ENCODE data around the gene CTSW.

Gene CTSW

DNA sequence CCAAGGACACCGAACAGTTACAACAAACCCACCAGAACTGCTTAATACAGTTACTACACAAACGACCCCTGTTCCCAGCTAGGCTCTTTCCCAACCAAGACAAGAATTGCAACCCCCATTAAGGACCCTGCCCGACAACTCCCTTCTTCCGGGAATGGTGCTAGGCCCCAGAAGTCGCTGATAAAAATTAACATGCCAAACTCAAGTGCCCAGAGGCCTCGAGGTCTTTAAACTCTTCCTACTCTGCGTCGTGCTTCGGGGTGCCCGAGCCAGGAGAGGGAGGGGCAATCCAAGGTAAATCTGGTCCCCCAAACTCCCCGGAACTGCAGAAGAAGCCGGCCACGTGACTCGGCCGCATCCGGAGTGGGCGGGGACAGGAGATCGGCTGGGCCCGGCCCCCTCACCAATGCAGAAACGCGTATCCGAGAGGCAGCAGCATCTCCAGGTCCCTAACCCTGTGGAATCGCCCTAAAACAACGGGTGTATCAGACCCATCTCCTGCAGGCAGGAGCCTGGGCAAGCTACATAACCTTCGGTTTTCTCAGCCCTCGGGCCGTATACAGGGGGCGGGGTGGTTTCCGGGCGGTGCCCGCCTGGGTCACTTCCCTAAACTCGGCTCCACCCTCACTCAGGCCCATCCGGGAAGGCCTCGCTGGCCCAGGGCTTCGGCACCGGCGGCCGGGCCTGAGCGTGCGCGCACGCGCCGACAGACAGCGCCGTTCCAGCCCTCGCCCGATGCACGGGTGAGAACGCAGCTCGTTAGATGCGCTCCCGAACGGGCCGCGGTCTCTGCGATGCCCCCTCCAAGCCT, 22.7 kb upstream of the CTSW start:
- peak; percentile 86 for DNase-seq

DNA sequence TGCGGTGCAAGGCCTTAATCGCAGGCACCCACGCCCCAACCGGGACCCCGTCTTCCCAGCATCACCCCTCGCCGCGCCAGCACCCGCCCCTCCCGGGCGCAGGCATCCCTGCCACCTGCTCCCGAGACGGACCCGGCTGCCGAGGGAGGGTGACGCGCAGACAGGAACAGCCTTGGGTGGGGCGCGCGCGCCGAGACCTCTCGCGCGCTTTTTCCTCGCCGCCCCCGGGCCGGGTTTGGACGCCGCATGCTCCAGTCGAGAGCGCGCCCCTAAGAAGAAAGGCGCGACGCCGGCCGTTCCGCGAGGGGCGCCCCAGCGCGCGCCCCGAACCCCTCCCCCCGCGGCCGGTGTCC, 22.2 kb upstream of the CTSW start:
- peak in 1 of 2 donors; percentile 70 for DNase-seq

DNA sequence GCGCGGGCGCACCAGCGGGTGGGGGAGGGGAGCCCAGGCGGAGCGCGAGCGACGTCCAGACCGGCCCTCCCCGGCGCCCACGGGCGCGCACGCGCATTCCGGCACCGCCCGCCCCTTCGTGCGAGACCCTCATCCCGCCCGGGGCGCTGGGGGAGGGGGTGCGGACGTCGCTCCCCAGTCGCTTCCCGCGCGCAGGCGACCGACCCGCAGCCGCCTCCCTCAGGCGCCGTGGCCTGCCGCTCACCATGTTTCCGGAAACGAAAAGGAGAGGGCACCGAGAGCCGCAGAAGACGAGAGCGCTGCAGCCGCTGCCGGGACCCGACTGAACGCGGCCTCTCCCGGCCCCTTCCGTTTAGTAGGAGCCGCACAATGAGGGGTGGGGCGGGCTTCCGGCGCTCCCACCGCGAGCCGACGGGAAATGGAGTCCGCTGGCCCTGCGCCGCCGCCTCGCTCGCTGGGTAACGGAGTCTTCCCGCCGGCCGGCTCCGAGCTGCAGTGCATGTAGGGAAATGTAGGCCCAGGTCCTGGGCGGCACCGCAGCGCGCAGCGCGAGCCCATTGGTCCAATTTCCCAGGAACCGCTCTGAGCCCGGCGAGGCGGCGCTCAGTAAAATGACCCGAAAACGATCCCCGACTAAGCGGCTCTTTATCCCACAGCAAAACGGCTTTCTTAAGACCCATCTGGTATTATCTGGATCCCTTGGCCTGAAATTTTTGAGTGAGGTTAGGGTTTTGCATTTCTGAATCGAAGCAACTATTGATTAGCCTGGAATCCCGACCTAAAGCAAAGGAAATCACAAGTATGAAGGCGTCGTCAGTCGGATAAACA, 21.6 kb upstream of the CTSW start, which contains the start of gene CFL1:
Gene CFL1, minus strand, starts transcription at position 328 of the 828 bp plus-strand sequence. Its CDS starts 81 bp downstream, at position 247.
- peak; percentile 96 to 97 for DNase-seq

DNA sequence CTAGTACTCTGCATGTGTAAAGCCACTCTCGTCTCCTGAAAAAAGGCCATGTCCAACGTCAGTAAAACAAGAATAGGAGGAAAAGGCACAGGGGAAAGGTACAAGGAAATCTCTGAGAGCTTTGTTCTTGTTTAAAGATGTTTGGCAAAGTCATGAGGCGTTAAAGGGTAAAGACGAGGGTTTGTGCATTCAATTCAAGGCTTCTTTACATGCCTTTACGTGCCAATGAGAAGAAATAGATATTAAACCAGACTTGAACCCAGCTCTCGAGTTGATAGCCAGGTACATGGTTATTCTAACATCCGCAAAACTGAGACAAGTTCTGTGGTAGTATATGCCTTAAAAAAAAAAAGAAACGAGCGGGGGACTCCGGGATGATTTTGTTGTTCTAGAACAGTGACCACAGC, 21.0 kb upstream of the CTSW start:
- DNase-seq, result no peak

DNA sequence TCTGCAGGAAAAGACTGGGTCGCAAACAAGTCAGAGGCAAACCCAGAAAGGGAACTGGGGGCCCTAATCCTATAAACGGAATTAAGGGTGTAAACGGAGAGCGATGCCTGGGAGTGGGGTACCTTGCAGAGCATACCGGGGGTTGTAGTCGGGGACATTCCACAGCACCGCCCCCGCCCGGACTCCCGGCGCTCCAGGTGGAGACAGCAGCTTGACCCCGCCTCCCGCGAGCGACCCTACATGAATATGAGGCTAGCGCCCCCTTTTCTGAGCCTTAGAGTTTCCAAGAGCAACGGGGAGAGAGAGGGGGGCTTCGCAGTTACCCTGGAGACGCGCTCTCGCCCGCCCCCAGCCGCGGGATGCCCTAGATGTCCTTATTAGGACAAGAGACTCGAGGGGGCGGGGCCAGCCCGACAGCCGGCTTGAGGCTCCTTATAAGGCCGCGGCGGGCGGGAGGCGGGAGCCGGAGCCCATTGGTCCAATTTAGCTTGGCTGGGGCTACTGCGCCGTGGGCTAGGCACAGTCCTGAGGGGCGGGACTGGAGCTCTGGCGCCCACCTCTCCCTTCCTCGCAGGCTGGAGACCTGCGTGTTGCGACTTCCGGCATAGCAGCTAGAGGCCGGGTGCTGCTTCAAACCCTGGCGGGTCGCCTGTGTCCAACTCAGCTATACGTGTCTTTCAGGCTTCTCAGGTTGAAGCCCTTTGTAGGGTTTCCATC, 20.4 kb upstream of the CTSW start:
- peak; percentile 98 to 99 for DNase-seq

DNA sequence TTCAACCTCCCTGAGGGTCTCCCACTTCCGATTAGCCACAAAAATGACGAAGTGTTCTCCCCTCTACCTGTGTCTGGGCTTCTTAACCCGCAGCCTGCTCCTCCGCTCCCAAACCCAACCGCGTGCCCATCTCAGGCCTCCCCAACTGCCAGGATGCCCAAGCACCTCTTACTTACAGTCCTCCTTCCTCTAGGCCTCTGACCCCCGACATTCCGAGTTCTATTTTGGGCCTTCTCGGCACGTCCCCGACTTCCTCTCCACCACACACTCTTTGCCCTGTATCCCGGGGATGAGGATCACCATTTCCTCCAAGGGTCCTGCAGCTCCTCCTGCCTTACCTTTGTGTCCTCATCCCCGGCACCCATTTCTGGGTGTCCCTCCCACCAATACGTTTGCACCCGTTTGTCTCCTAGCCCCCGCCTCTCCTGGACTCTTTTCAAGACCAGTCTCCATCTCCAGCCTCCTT, 19.8 kb upstream of the CTSW start:
- peak; percentile 56 to 60 for DNase-seq

DNA sequence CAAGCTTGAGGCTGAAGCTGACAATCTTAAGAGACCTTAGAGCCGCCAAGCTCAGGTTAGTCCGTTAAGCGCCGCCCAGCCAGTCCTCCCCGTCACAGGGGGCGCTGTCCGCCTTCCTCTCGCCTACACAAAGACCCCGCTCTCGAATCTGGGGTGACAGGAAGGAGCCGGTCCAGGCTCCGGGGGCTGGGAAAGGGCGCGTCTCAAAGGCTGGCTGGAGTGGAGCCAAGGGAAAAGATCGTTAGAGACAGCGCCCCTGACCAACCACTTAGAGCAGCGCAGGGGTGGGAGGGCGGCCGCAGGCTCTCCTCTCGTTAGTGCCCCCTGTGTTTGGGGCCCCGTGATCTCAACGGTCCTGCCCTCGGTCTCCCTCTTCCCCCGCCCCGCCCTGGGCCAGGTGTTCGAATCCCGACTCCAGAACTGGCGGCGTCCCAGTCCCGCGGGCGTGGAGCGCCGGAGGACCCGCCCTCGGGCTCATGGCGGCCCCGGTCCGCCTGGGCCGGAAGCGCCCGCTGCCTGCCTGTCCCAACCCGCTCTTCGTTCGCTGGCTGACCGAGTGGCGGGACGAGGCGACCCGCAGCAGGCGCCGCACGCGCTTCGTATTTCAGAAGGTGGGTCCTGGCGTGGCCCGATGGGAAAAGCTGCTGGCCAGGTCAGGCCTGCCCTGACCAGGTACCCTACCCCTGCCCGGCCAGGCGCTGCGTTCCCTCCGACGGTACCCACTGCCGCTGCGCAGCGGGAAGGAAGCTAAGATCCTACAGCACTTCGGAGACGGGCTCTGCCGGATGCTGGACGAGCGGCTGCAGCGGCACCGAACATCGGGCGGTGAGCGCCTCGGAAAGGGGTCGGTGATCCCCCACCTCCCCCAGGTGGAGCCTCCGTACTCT, 19.1 kb upstream of the CTSW start, which contains the start of gene MUS81:
Gene MUS81, plus strand, starts transcription at position 156 of the 887 bp plus-strand sequence. Its CDS starts 321 bp downstream, at position 477.
- DNase-seq, result peak; percentile 97 to 98

DNA sequence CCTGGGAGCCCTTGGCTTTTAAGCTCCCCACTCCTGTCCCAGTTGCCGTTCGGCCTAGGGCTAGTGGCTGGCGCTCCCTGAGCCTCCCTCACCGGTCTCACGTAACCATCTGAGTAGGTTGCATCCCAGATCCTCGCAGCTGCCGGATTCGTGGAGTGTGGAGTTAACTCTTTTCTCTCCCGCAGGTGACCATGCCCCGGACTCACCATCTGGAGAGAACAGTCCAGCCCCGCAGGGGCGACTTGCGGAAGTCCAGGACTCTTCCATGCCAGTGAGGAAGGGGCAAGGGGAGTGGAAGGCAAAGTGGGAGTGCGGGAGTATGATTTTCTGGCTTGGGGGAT, 18.5 kb upstream of the CTSW start:
- DNase-seq, result no peak

DNA sequence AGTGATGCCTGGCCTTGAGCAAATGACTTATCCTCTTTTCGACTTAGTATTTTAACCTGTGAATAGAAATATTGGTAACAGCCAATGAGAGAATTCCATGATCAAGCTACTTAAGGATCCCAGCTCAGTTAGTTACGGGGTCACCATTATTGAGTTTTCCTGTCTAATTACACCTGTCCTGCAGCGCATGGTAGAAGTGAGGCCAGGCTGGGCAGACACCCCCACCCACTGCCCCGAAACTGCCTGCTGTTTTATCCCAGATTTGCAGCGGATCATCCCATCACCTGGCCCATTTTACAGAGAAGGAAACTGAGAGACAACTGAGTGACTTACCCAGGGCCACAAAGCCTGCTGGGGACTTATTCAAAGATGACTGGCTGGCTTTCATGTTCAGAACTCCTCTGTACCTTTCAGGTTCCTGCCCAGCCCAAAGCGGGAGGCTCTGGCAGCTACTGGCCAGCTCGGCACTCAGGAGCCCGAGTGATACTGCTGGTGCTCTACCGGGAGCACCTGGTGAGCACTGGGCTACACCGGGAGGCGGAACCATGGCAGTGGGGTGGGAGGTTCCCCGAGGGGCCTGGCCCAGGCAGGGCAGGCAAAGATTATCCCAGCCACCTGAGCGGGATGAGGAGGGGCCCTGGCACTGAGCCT, 18.0 kb upstream of the CTSW start:
- DNase-seq, result peak in 1 of 2 donors; percentile 15

DNA sequence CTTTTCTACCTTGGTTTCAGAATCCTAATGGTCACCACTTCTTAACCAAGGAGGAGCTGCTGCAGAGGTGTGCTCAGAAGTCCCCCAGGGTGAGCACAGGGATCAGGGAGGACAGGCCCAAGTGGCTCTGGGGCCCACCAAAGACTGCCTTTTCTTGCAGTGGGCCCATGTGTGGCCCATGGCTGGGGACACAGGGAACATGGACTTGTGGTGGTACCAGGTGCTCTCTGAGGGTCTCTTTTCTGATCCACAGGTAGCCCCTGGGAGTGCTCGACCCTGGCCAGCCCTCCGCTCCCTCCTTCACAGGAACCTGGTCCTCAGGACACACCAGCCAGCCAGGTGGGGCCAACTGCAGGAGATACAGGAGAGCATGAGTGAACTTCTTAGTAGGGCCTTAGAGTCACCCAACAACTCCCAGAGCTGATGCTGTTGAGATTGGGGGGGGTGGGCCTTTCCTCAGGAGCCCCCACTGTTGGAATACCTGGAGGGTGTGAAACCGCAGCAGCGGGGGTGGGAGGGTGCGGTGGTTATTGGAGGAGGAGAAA, 17.4 kb upstream of the CTSW start:
- no peak for DNase-seq

DNA sequence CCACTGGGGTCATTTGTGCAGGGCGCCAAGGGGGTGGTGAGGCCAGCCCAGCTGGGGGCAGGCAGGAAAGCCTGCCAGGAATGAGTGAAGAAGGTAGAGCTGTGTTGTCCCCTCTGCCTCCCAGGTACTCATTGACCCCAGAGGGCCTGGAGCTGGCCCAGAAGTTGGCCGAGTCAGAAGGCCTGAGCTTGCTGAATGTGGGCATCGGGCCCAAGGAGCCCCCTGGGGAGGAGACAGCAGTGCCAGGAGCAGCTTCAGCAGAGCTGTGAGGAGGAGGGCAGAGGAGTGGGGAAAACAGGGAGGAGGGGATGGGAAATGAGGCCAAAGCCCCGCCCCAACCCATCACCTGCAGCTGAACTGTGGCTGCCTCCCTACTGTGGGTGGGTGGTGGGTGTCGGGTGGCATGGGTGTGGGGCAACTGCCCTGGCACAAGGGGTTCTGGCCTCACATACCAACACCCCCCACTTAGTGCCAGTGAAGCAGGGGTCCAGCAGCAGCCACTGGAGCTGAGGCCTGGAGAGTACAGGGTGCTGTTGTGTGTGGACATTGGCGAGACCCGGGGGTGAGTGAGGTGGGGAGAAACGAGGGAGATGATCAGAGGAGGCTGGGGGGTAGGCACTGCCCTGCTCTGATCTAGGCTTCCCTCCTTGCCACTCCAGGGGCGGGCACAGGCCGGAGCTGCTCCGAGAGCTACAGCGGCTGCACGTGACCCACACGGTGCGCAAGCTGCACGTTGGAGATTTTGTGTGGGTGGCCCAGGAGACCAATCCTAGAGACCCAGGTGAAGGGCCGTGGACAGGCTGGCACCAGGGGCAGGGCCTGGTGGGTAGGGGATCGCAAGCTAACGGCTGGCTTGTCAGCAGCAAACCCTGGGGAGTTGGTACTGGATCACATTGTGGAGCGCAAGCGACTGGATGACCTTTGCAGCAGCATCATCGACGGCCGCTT, 16.4 kb upstream of the CTSW start:
- DNase-seq, result no peak

DNA sequence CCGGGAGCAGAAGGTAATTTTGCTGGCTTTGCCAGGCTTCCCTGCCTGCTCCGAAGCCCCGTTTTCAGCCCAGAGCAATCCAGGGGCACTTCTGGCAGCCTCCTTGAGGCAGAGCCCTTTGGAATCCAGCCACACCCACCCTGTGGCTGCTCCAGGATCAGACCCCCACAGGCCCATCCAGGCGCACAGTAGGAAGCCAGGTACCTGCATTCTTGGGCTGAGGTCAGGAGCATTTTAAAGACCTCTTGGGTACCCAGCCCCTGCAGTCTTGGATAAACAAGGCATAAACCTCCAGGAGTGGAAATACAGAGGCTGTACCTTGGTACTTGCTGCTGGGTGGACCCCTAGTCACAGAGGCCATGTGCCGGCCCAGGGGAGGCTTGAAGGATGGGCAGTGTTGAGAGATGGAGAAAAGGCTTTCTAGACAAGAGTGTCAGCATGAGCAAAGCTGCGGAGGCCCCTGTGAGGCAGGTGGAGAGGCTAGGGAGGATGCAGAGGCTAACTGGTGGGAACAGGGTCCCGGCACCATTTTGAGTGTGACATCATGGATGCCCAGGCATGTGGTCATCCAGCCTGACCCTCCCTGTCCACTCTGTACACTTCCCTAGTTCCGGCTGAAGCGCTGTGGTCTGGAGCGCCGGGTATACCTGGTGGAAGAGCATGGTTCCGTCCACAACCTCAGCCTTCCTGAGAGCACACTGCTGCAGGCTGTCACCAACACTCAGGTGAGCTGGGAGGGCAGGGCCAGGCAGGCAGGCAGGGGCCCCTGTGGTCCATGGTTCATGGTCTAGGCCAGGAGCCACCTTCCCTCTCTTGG, 15.5 kb upstream of the CTSW start:
- no peak for DNase-seq

DNA sequence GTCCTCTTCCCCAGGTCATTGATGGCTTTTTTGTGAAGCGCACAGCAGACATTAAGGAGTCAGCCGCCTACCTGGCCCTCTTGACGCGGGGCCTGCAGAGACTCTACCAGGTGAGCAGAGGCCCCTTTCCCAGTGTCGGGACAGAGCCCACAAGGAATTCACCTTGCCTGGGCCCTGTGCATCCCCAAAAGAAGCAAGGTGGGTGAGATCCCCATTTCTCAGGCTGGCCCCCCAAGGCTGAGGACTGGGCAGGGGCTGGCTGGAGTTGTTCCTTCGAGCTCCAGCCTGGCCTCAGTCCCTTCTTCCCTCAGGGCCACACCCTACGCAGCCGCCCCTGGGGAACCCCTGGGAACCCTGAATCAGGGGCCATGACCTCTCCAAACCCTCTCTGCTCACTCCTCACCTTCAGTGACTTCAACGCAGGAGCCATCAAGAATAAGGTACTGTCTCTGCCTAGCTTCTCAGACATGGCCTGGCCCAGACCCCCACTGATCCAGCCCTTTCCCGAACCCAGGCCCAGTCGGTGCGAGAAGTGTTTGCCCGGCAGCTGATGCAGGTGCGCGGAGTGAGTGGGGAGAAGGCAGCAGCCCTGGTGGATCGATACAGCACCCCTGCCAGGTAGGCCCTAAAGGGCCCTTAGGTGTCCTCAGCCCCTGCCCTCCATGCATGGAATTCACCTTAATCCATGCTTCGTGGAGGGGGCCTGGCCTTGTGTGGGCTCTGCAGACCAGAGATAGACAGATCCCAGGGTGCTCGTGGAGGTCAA, 14.7 kb upstream of the CTSW start:
- no peak for DNase-seq

DNA sequence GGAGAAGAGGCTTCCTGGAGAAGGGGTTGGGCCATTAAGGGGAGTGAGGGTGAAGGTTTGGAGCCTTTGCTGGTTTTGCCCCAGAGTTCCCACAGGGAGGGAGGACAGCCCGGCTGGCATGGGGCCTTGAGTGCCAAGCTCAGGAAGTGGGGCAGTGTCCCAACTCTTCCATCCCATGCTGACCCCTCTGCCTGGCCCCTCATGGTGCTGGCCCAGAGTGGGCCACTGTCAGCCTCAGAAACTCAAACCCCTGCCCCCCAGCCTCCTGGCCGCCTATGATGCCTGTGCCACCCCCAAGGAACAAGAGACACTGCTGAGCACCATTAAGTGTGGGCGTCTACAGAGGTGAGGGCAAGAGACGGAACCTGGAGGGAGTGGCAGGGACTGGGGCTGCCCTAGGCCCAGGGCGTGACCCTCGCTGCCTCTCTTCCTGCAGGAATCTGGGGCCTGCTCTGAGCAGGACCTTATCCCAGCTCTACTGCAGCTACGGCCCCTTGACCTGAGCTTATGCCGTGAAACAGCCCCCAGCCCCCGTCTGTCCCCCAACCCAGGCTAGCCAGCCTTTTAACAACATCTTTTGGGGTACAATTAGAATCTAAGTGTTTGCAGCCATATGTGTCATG, 14.0 kb upstream of the CTSW start:
- no peak for DNase-seq

DNA sequence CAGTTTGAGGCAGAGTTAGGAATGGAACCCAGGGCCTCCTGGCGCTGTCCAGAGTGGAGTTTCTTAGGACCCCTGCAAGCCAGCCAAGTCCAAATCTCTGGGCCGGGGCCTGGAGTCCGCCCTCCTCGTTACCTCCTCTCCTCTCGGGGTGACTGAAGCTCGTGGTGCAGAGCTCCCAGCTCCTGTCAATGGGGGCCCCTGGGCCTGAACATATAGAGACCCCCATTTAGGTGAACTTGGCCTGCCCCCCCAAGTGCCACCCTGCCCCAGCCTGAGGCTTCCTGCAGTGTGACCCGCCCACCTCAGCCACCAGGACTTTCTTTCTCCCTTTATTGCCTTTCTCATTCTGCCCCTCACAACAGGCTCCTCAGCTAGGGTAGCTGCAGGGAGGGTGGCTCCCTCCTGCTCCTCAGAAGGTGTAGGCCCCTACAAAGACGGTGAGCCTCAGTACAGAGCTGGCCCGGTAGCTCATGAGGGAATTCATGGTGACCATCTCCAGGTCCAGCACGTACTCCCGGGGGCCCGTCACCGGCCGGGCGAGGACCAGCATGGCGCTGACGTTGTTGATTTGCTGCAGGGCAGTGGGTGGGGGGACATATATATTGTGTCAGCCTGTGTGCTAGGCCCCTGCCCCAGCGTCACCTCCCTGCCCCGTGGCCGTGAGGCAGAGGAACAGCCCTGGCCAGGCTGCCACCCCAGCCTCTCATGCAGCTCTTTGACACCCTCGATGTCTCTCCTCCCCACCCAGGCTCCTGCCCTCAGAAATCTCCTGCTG, 12.9 kb upstream of the CTSW start:
- no peak for DNase-seq

DNA sequence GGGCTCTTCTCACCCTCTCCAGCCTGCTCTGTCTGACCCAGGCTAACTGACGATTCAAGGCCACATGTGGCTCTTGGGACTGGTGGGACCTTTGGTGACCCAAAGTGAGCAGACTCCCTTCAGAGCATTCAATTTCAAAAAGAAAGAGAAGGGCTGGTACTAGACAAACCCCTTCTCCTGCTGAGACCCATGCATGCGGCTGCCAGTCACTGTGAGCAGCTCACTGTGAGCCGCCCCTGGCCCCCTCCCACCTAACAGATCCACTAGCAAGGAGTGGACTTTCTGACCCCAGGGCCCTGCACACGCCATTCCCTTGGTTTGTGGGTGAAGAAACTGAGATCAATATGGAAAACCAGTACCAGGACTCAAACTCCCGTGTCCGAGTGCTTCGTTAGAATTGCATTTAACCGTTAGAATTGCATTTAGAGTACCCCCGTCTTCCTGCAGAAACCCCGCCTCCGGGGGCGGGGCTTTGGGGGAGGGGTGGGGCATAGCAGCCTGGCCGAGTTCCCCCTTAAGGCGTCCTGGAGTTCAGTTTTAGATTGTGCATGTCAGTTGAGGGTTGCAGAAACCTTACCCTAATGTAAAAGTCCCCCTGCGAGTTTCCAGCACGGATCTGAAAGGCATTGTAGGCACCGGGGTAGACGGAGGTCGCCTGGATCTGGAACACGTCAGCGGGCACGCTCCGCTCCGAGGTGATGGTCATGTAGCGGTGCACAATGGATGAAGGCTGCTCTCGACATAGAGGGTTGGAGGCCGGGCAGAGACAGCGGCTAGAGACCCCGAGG, 12.2 kb upstream of the CTSW start:
- no peak for DNase-seq
